C4-2B (cell line): Measurements from ENCODE around the gene MUL1.

Source experiments
- CTCF ChIP-seq: fragments of 450-650 bp; conservative IDR thresholded peaks from 2 replicates; pipeline ENCODE4 v1.5.1; 2017; ENCODE audit warnings: mild to moderate bottlenecking
- ZFX ChIP-seq: fragments of 450-650 bp; IDR thresholded peaks from 2 replicates; pipeline ENCODE4 v1.6.1; 2017

- TF ChIP-seq CTCF (no peak), ZFX (no peak)
Observed at GRCh38 chr1:20473894-20474293, 34.1 kb downstream of the MUL1 start.
